Measurements from ENCODE around the gene BBS2.

DNA sequence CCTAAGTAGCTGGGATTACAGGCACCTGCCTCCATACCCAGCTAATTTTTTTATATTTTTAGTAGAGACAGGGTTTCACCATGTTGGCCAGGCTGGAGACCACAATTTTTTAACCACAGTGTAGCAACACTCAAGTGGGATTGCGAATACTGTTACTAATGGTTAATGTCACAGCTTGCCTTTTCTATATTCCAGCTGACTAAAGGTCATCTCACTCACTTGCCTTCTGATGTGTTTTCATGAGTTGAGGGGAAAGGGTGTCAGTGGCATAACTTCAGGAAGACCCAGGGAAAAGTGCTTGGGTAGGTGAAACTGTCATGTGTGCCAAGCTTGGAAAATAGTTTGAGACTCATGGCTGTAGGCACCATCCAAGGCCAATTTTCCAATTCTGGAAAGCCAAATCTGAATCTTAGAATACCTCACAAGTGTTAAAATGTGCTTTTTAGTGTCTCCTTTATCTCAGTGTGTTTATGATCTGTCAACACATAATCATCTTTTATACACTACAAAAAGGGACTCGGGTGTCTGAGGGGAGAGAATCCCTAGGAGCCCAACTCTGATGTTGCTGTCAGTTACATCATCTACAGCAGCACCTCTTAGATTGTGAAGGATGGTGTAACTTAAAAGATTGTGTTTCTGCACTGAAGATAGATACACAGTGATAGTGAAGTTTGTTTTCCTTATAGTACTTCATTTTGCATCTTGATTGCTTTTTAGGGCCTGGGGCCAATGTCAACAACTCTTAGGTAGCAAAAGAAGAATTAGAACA lies 41.4 kb downstream of the BBS2 start:
- TF ChIP-seq SUZ12 (IDR thresholded peaks at IDR 0.05; ENCODE audit: extremely low read depth, insufficient read depth, insufficient read length) = no peak
- TF ChIP-seq YY1 (IDR thresholded peaks at IDR 0.05; ENCODE audit: insufficient read depth, insufficient read length) = no peak
